Psoas muscle (tissue), 8 donors: ENCODE measurements around the gene EPN3. TPM values are rescaled to one million over a fixed set of nuclear protein-coding genes. Genes with fewer than 3 reads are reported as not detected.

Experiments
- ATAC-seq, 4 donors: fragments of 200-7000 bp; cut with Tn5 transposase; one replicate each; pipeline ENCODE4 v1.9.1; 2020; ENCODE audit warnings: moderate library complexity in 3 of 4, mild to moderate bottlenecking in 2 of 4
- DNase-seq, 2 donors: peaks; one replicate each; pipeline ENCODE4 v3.0.0-alpha.2; 2020
- H3K27ac ChIP-seq: fragments of 200-600 bp; one replicate; pipeline ENCODE4 v1.8.0; 2022
- H3K27me3 ChIP-seq, 3 donors: fragments of 200-600 bp in 1 of 3; one replicate each; pipeline versions ENCODE4 v1.6.1 to v1.8.0; 2013 to 2022; ENCODE audit warnings: low read length in 2 of 3, mild to moderate bottlenecking in 2 of 3, moderate library complexity in 1 of 3; ENCODE audit not compliant: insufficient read depth in 3 of 3
- H3K36me3 ChIP-seq, 2 donors: fragments of 200-600 bp in 1 of 2; one replicate each; pipeline versions ENCODE4 v1.6.1 to v1.8.0; 2013 to 2022; ENCODE audit warnings: low read depth in 1 of 2, mild to moderate bottlenecking in 1 of 2, moderate library complexity in 1 of 2; ENCODE audit not compliant: insufficient read depth in 1 of 2
- H3K4me1 ChIP-seq: fragments of 200-600 bp; one replicate; pipeline ENCODE4 v1.8.0; 2022
- H3K4me3 ChIP-seq: fragments of 200-600 bp; one replicate; pipeline ENCODE4 v1.8.0; 2022; ENCODE audit warnings: mild to moderate bottlenecking
- H3K9me3 ChIP-seq: fragments of 200-600 bp; one replicate; pipeline ENCODE4 v1.8.0; 2022
- WGBS, 3 donors: extraction: QIAGEN DNeasy Blood & Tissue Kit; methylation state at CpG; one replicate each; pipeline versions ENCODE4 v1.1.6 to v1.1.7; 2013; 5-methylcytosine and 5-hydroxymethylcytosine counted together
- intact Hi-C, 2 donors: fragments of 100-400 bp; cut with DNase I; formaldehyde crosslinking; loops; one replicate each; pipeline versions ENCODE4 v1.11.0 to v1.14.2; 2022
- polyA plus RNA-seq, 3 donors: library from polyadenylated mRNA; stranded (reverse); fragments of 200-250 nt; gene quantifications; one replicate each; pipeline ENCODE4 v1.2.3, GENCODE V29; 2013
- total RNA-seq, 4 donors: library from RNA; stranded (reverse); fragmentation: NEBNext Ultra II Directional in 2 of 4; extraction: Animal tissue kit (Norgen Biotek cat#: 25700) in 2 of 4; gene quantifications; one replicate each; pipeline versions ENCODE4 v1.2.1 to v1.2.4, GENCODE V29; 2021 to 2023
- TF ChIP-seq, protein P1 (sequence below): fragments of 200-600 bp; IDR thresholded peaks from one replicate; pipeline ENCODE4 v1.8.0; 2022; ENCODE audit warnings: antibody characterized with exemption
- donor health status: healthy with polysubstance abuse.
- donor health status: DM: no; HTN: no; CAD: no; lungs with moderate emphysema.
- donor health status: Bipolar disorder and iron deficiency.
- donor health status: healthy.
- donor health status: DM: yes; HTN: yes; CAD: no.
- donor health status: DM: no; HTN: no; CAD: no.
- donor health status: DM: no; HTN: no; CAD: no.
- donor health status: DM: yes; HTN: yes; CAD: no.

EPN3 gene
- total and polyA plus RNA-seq, 7 donors, result 0.03 to 0.15 (median 0.12) TPM; not detected in 4

DNA sequence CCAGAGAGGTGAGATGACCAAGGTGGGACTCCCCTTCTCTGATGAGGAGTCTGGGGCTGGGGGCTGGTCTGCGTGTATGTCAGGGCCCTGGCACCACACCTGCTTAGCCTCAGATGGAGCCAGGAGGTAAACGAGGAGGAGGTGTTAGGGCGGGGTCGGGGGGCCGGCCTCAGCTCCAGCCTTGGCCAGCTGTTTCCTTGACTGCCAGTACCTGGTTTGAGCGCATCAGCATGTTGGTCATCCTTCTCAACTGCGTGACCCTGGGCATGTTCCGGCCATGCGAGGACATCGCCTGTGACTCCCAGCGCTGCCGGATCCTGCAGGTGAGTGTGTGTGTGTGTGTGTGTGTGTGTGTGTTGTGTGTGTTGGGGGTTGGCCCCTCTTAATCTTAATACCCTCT is 36.1 kb downstream of the EPN3 start:
- H3K4me3 ChIP-seq, result no peak overlapping the region
- no peaks in the 10 kb centered on the region for H3K4me1 ChIP-seq
- no peaks in the 10 kb centered on the region for H3K36me3 ChIP-seq
- H3K27ac ChIP-seq, result no peak overlapping the region
- TF ChIP-seq, protein P1, sequence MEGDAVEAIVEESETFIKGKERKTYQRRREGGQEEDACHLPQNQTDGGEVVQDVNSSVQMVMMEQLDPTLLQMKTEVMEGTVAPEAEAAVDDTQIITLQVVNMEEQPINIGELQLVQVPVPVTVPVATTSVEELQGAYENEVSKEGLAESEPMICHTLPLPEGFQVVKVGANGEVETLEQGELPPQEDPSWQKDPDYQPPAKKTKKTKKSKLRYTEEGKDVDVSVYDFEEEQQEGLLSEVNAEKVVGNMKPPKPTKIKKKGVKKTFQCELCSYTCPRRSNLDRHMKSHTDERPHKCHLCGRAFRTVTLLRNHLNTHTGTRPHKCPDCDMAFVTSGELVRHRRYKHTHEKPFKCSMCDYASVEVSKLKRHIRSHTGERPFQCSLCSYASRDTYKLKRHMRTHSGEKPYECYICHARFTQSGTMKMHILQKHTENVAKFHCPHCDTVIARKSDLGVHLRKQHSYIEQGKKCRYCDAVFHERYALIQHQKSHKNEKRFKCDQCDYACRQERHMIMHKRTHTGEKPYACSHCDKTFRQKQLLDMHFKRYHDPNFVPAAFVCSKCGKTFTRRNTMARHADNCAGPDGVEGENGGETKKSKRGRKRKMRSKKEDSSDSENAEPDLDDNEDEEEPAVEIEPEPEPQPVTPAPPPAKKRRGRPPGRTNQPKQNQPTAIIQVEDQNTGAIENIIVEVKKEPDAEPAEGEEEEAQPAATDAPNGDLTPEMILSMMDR, result no peak
- H3K9me3 ChIP-seq, result no peaks in the 10 kb centered on the region
- DNase-seq, result no peak
- H3K27me3 ChIP-seq, result peaks cover 0 to 22% (median 7%) of the 10 kb centered on the region in 3 donors
- no peak for ATAC-seq
- 85 to 91% (median 89%) methylated on average over 6 to 12 of the region's 12 CpGs for WGBS, 3 donors
- intact Hi-C loops, result no loop called here

- 91 to 95% (median 93%) methylated on average over 7 of the region's 7 CpGs for WGBS, 3 donors
- intact Hi-C loops, result no loop called here
- no peak for ATAC-seq
These were observed 37.1 kb downstream of the EPN3 start for GRCh38 chr17:50569592-50569991.

GRCh38 chr17:50570032-50570431 is 37.5 kb downstream of the EPN3 start:
- Histone ChIP-seq H3K27me3 (peaks cover 0 to 19% (median under 1%) of the 10 kb centered on the region in 3 donors), H3K9me3 (no peaks in the 10 kb centered on the region), H3K4me1 (no peaks in the 10 kb centered on the region), H3K27ac (no peak overlapping the region), H3K36me3 (no peaks in the 10 kb centered on the region), H3K4me3 (no peak overlapping the region)
- DNase-seq, result no peak
- no peak for ATAC-seq
- intact Hi-C loops, result no loop called here
- WGBS, 3 donors, result 88 to 94% (median 92%) methylated on average over 8 of the region's 8 CpGs
- TF ChIP-seq, protein P1, result no peak

More at GRCh38 chr17:50569592-50569991, 37.1 kb downstream of the EPN3 start:
- no peak for DNase-seq
- H3K9me3 ChIP-seq, result no peaks in the 10 kb centered on the region
- TF ChIP-seq, protein P1, result no peak
- peaks cover 0 to 20% (median 4%) of the 10 kb centered on the region in 3 donors for H3K27me3 ChIP-seq
- H3K4me1 ChIP-seq, result no peaks in the 10 kb centered on the region
- H3K4me3 ChIP-seq, result no peak overlapping the region
- H3K36me3 ChIP-seq, result no peaks in the 10 kb centered on the region
- H3K27ac ChIP-seq, result no peak overlapping the region

GRCh38 chr17:50570528-50570927 is 38.0 kb downstream of the EPN3 start:
- 83 to 87% (median 85%) methylated on average over 7 of the region's 7 CpGs for WGBS, 3 donors
- intact Hi-C loops, result no loop called here
- no peaks in the 10 kb centered on the region for H3K36me3 ChIP-seq
- H3K4me1 ChIP-seq, result no peaks in the 10 kb centered on the region
- ATAC-seq (no peak), DNase-seq (no peak)
- TF ChIP-seq, protein P1, result no peak
- H3K27ac ChIP-seq, result no peak overlapping the region
- H3K9me3 ChIP-seq, result no peaks in the 10 kb centered on the region
- H3K27me3 ChIP-seq, result peaks cover 0 to 14% (median 0%) of the 10 kb centered on the region in 3 donors
- H3K4me3 ChIP-seq, result no peak overlapping the region

GRCh38 chr17:50571681-50572080 is 39.1 kb downstream of the EPN3 start:
- WGBS, 3 donors, result 83 to 87% (median 85%) methylated on average over 16 to 19 of the region's 19 CpGs
- no peaks in the 10 kb centered on the region for H3K36me3 ChIP-seq
- no peak overlapping the region for H3K27ac ChIP-seq
- TF ChIP-seq, protein P1, result no peak
- no peaks in the 10 kb centered on the region for H3K9me3 ChIP-seq
- H3K4me1 ChIP-seq, result no peaks in the 10 kb centered on the region
- no peak overlapping the region for H3K4me3 ChIP-seq
- intact Hi-C loops, result no loop called here
- ATAC-seq, result no peak
- H3K27me3 ChIP-seq, result peaks cover 0 to 4% (median 0%) of the 10 kb centered on the region in 3 donors
- no peak for DNase-seq
